Panc1 (cell line): ENCODE measurements around the gene NGB.

ENCODE experiments used
- POLR2AphosphoS5 ChIP-seq: IDR thresholded peaks from 2 replicates; pipeline ENCODE4 v1.6.1; 2012; ENCODE audit warnings: mild to moderate bottlenecking, low read depth, low read length, moderate library complexity
- SIN3A ChIP-seq: IDR thresholded peaks from 2 replicates; pipeline ENCODE4 v1.6.1; 2012; ENCODE audit warnings: low read depth, mild to moderate bottlenecking, low read length, moderate library complexity, borderline replicate concordance; ENCODE audit not compliant: insufficient read depth
- TCF7L2 ChIP-seq: IDR thresholded peaks from 2 replicates; pipeline ENCODE4 v1.6.1; 2011; ENCODE audit warnings: mild to moderate bottlenecking, low read depth, low read length, inconsistent platforms
- TF ChIP-seq, protein P1 (sequence below): fragments of 450-650 bp; IDR thresholded peaks from 2 replicates; pipeline ENCODE4 v1.5.1; 2017; ENCODE audit warnings: mild to moderate bottlenecking
- TF ChIP-seq, protein P2 (sequence below), 2 experiments: IDR thresholded peaks; 2 replicates each; pipeline ENCODE4 v1.6.1; 2011 to 2012; ENCODE audit warnings: low read depth in 2 of 2, control low read depth in 1 of 2, low read length in 1 of 2, mild to moderate bottlenecking in 1 of 2, moderate library complexity in 1 of 2; ENCODE audit not compliant: insufficient read depth in 1 of 2

DNA sequence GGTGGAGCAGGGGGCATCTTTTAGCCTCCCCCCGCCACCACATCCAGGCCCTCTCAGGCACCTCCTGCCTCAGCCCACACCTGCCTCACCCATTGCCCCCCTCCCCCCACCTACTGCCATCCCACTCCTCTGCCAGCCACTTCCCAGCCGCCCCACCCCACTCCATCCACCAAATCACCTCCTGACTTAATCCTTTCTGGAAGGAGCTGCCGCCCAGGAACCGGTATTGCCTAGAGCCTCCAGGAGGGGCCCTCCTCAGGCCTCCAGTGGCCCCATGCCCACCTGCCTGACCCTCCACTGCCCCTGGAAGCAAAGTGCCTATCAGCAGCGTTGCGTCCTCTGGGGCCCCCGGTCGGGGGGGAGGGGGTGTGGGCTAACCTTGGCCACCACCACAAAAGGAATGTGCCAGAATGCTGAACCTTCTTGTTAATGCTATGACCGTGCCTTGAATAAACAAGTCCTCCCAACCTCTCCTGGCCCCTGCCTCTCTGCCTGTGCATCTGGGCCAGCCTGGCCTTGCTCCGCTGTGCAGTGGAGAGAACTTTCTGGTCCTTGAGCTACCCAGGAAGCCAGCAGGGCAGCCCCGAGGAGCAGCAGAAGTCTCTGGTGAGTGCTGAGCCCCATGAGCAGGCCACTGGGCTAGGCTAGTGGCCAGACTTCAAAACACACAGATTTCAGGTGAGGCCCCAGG, 11.8 kb downstream of the NGB start:
- TF ChIP-seq, protein P1, sequence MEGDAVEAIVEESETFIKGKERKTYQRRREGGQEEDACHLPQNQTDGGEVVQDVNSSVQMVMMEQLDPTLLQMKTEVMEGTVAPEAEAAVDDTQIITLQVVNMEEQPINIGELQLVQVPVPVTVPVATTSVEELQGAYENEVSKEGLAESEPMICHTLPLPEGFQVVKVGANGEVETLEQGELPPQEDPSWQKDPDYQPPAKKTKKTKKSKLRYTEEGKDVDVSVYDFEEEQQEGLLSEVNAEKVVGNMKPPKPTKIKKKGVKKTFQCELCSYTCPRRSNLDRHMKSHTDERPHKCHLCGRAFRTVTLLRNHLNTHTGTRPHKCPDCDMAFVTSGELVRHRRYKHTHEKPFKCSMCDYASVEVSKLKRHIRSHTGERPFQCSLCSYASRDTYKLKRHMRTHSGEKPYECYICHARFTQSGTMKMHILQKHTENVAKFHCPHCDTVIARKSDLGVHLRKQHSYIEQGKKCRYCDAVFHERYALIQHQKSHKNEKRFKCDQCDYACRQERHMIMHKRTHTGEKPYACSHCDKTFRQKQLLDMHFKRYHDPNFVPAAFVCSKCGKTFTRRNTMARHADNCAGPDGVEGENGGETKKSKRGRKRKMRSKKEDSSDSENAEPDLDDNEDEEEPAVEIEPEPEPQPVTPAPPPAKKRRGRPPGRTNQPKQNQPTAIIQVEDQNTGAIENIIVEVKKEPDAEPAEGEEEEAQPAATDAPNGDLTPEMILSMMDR: no peak
- no peak for TF ChIP-seq SIN3A
- TF ChIP-seq, protein P2, sequence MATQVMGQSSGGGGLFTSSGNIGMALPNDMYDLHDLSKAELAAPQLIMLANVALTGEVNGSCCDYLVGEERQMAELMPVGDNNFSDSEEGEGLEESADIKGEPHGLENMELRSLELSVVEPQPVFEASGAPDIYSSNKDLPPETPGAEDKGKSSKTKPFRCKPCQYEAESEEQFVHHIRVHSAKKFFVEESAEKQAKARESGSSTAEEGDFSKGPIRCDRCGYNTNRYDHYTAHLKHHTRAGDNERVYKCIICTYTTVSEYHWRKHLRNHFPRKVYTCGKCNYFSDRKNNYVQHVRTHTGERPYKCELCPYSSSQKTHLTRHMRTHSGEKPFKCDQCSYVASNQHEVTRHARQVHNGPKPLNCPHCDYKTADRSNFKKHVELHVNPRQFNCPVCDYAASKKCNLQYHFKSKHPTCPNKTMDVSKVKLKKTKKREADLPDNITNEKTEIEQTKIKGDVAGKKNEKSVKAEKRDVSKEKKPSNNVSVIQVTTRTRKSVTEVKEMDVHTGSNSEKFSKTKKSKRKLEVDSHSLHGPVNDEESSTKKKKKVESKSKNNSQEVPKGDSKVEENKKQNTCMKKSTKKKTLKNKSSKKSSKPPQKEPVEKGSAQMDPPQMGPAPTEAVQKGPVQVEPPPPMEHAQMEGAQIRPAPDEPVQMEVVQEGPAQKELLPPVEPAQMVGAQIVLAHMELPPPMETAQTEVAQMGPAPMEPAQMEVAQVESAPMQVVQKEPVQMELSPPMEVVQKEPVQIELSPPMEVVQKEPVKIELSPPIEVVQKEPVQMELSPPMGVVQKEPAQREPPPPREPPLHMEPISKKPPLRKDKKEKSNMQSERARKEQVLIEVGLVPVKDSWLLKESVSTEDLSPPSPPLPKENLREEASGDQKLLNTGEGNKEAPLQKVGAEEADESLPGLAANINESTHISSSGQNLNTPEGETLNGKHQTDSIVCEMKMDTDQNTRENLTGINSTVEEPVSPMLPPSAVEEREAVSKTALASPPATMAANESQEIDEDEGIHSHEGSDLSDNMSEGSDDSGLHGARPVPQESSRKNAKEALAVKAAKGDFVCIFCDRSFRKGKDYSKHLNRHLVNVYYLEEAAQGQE (IDR thresholded peaks at IDR 0.05; ENCODE audit: insufficient read depth in 1 of 2, low read depth in 2 of 2, low read length in 1 of 2): no peak
- no peak for TF ChIP-seq POLR2AphosphoS5
- TF ChIP-seq TCF7L2: no peak
